ENCODE results near the gene MAP1B.

DNA sequence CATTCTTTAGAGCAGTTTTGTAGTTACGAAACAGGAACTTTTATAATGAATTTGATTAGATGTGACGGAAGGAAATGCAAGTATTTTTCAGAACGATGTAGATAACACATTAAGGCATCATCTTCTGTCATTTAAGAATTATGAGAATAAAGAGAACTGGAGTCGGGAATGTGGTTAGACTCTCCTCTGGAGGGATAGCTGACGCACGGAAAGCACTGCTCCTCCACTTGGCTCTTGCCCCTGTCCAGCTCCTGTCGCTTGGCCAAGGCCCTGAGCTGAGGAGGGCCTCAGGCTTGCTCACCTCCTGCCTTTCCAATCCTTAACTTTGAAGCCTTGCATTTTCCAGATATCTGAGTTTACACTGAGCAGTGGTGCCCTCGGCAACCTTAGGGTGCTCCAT is 60.5 kb downstream of the MAP1B start:
- TF ChIP-seq, protein P1, sequence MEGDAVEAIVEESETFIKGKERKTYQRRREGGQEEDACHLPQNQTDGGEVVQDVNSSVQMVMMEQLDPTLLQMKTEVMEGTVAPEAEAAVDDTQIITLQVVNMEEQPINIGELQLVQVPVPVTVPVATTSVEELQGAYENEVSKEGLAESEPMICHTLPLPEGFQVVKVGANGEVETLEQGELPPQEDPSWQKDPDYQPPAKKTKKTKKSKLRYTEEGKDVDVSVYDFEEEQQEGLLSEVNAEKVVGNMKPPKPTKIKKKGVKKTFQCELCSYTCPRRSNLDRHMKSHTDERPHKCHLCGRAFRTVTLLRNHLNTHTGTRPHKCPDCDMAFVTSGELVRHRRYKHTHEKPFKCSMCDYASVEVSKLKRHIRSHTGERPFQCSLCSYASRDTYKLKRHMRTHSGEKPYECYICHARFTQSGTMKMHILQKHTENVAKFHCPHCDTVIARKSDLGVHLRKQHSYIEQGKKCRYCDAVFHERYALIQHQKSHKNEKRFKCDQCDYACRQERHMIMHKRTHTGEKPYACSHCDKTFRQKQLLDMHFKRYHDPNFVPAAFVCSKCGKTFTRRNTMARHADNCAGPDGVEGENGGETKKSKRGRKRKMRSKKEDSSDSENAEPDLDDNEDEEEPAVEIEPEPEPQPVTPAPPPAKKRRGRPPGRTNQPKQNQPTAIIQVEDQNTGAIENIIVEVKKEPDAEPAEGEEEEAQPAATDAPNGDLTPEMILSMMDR (IDR thresholded peaks at IDR 0.05; ENCODE audit: low read length): no peak
- TF ChIP-seq EZH2 (IDR thresholded peaks at IDR 0.05; ENCODE audit: borderline replicate concordance, low read length): no peak

Data from OCI-LY1 (cell line).